CD4-positive, alpha-beta T cell treated with Interleukin-10 for 1 hour (primary cell): ENCODE results near the gene LRP1-AS.
"Not testable (repeated sequence)": the region's sequence is repeated elsewhere in the genome, so short reads cannot be mapped to it uniquely, and the experiment has no call there.

ENCODE experiments used
- DNase-seq: peaks from one replicate; pipeline ENCODE4 v3.0.0-alpha.2; 2020

LRP1-AS gene

GRCh38 chr12:57138526-57139272 is 8.7 kb downstream of the LRP1-AS start:
- no peak for DNase-seq

GRCh38 chr12:57135527-57136326 is 11.7 kb downstream of the LRP1-AS start:
- DNase-seq: no peak

- DNase-seq: no peak
These were observed 12.5 kb downstream of the LRP1-AS start for GRCh38 chr12:57134949-57135348.

GRCh38 chr12:57133916-57134315 is 13.5 kb downstream of the LRP1-AS start:
- no peak for DNase-seq

- DNase-seq: no peak
These were observed 14.3 kb downstream of the LRP1-AS start for GRCh38 chr12:57133013-57133569.

- no peak for DNase-seq
These were observed 15.3 kb downstream of the LRP1-AS start for GRCh38 chr12:57131896-57132744.

GRCh38 chr12:57130941-57131340 is 16.5 kb downstream of the LRP1-AS start:
- DNase-seq: no peak

GRCh38 chr12:57129889-57130288 is 17.5 kb downstream of the LRP1-AS start:
- no peak for DNase-seq

- no peak for DNase-seq
These were observed 18.0 kb downstream of the LRP1-AS start for GRCh38 chr12:57129321-57129842.

- DNase-seq: no peak
These were observed 18.7 kb downstream of the LRP1-AS start for GRCh38 chr12:57128519-57129247.

- DNase-seq: peak; percentile 83
These were observed 19.5 kb downstream of the LRP1-AS start, which contains the start of gene LRP1 for GRCh38 chr12:57127726-57128518. Gene LRP1 (plus strand): TSS chr12:57128483. CDS start chr12:57128965, 482 bp downstream.

GRCh38 chr12:57127101-57127725 is 20.2 kb downstream of the LRP1-AS start:
- peak; percentile 30 for DNase-seq

GRCh38 chr12:57126561-57126960 is 20.9 kb downstream of the LRP1-AS start:
- no peak for DNase-seq

GRCh38 chr12:57126061-57126460 is 21.4 kb downstream of the LRP1-AS start:
- no peak for DNase-seq

GRCh38 chr12:57124261-57124877 is 23.1 kb downstream of the LRP1-AS start:
- DNase-seq: peak; percentile 84

- no peak for DNase-seq
These were observed 23.6 kb downstream of the LRP1-AS start for GRCh38 chr12:57123813-57124212.

- DNase-seq: not testable (repeated sequence)
These were observed 26.7 kb downstream of the LRP1-AS start for GRCh38 chr12:57120718-57121117.

GRCh38 chr12:57119294-57120085 is 27.9 kb downstream of the LRP1-AS start:
- DNase-seq: no peak

- no peak for DNase-seq
These were observed 28.6 kb downstream of the LRP1-AS start for GRCh38 chr12:57118711-57119271.
